HS-5 (cell line): ENCODE results near the gene GPR119.
"Not testable (repeated sequence)": the region's sequence is repeated elsewhere in the genome, so short reads cannot be mapped to it uniquely, and the experiment has no call there.

Experiments
- DNase-seq: peaks from one replicate; pipeline ENCODE4 v3.0.0-alpha.2; 2012; ENCODE audit warnings: low read depth

GPR119 gene

DNA sequence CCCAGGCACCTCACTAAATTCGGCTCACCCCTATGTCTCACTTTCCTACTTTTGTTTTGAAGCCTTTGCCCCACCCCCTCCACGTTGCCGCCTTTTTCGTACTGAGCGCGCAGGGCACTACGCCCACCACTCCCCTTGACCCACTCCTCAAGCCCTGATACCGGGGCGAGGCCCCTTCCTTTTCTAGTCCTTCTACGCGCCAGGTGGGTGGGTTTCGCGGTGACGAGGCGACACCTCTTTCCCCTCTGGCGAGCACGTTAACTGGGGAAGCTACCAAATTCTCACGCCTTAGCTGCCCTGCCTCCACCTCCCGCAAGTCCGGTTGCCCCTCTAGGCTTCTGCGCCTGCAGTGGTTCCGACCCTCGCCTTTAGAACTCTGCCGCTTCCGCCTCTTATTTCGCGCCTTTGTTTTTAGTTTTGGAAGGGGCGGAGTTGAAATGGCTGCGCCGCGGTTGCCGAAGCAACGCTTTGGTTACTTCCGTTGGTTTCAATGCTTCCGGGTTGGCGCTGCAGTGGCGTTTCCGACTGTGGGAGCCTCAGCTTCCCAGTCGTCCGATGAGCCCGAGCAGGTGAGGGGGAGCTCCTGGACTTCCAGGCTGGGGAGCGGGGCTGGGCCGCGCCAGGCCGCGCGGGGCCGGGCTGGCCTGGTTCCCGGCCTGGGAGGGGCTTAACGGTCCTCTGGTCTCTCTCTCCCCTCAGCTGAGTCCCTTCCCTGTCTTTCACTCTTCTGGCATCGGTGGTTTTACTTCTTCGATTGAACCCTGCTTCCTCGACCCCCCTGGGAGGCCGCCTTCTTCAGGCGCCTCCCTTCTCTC, 45.9 kb downstream of the GPR119 start, which contains the start of gene SLC25A14:
SLC25A14 (plus strand) TSS at position 512 of the 815 bp plus-strand sequence. CDS start 360 bp downstream, outside the sequence.
- DNase-seq = no peak

GRCh38 chrX:130338869-130339268, 46.6 kb downstream of the GPR119 start:
- DNase-seq = not testable (repeated sequence)

- DNase-seq = no peak
Measured at GRCh38 chrX:130336531-130336930, 48.9 kb downstream of the GPR119 start.
